ENCODE measurements around the gene HES6.

The HES6 gene

DNA sequence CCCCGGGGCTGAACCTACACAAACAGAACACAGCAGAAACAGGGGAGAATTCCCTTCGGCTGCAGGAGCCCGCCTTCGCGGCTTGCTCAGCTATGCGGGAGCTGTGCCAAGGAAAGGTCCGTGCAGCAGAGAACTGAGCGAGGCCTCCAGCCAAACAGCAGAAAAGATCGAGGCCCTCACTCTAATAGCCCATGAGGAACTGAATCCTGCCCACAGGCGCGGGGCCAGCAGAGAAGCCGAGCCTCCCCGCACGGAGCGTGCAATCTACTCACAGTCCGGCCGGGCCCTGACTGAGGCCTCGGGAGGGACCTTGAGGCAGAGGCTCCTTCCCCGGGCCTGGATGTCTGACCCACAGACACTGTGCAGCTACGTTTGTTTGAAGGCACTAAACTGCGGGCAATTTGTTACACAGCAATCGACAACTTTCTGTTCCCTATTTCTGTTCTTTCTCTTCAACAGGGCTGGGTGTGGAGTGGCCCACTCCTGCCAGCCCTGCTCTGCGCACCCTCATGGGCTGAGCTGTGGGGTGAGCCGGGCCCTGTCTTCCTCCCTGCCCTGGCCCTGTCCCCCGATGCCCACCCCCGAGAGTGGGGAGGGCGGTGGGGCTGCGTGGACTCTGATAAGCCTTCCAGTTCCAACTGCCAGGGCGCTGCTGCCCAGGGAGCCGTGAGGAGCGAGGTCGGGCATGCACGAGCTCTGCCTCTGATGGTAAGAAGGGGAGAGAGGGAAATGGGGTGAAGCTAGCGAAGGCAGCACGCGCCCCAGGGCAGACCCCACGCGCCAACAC lies 13.7 kb downstream of the HES6 start:
- H3K9me3 ChIP-seq, result no peaks in the 10 kb centered on the region
- DNase-seq, result no peak
- H3K27me3 ChIP-seq, result no peaks in the 10 kb centered on the region
- no peaks in the 10 kb centered on the region for H3K4me1 ChIP-seq
- TF ChIP-seq, protein P1, sequence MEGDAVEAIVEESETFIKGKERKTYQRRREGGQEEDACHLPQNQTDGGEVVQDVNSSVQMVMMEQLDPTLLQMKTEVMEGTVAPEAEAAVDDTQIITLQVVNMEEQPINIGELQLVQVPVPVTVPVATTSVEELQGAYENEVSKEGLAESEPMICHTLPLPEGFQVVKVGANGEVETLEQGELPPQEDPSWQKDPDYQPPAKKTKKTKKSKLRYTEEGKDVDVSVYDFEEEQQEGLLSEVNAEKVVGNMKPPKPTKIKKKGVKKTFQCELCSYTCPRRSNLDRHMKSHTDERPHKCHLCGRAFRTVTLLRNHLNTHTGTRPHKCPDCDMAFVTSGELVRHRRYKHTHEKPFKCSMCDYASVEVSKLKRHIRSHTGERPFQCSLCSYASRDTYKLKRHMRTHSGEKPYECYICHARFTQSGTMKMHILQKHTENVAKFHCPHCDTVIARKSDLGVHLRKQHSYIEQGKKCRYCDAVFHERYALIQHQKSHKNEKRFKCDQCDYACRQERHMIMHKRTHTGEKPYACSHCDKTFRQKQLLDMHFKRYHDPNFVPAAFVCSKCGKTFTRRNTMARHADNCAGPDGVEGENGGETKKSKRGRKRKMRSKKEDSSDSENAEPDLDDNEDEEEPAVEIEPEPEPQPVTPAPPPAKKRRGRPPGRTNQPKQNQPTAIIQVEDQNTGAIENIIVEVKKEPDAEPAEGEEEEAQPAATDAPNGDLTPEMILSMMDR (IDR thresholded peaks at IDR 0.05; ENCODE audit: low read depth, low read length), result no peak
- no peaks in the 10 kb centered on the region for H3K36me3 ChIP-seq
- no peak overlapping the region for H3K4me3 ChIP-seq (ENCODE audit: low read depth, low read length)

- TF ChIP-seq, protein P1 (IDR thresholded peaks at IDR 0.05; ENCODE audit: low read depth, low read length), result no peak
- Histone ChIP-seq H3K27me3 (no peaks in the 10 kb centered on the region), H3K36me3 (no peaks in the 10 kb centered on the region), H3K4me1 (no peaks in the 10 kb centered on the region), H3K9me3 (no peaks in the 10 kb centered on the region), H3K4me3 (ENCODE audit: low read depth, low read length) (no peak overlapping the region)
- no peak for DNase-seq
Measured at GRCh38 chr2:238225121-238225520, 14.7 kb downstream of the HES6 start.

GRCh38 chr2:238224356-238225035 lies 15.3 kb downstream of the HES6 start:
- Histone ChIP-seq H3K4me1 (no peaks in the 10 kb centered on the region), H3K4me3 (ENCODE audit: low read depth, low read length) (no peak overlapping the region), H3K9me3 (no peaks in the 10 kb centered on the region), H3K36me3 (no peaks in the 10 kb centered on the region), H3K27me3 (no peaks in the 10 kb centered on the region)
- DNase-seq, result no peak
- TF ChIP-seq, protein P1 (IDR thresholded peaks at IDR 0.05; ENCODE audit: low read depth, low read length), result no peak

DNA sequence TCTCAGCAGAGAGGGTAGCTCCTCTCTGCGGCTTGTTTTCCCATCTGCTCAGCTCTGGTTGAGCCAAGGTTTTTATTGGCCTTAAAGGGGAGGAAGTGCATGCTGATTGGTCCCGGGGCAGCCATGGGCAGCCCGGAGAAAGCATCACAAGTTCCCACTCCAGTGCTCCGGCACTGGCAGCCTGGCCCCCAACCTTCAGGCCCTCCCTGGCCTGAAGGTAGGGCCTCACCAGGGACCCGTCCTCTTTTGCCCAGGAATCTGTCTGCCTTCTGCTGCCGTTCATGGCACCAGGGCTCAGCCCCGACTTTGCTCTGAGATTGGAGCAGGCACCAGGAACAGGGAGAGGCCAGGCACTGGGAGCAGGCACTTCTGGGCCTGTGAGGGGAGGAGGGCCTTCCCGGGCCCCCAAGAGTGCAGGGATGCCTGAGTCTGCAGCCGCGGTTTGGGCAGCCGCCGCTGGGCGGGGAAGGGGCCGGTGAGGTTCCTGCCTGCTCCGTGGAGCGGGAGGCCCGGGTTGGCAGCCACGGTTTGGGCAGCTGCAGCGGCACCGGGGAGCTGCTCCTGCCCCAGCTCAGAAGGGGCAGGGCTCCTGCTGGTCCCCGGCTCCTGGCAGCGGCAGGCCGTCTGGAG lies 18.8 kb downstream of the HES6 start:
- TF ChIP-seq, protein P1 (IDR thresholded peaks at IDR 0.05; ENCODE audit: low read depth, low read length), result no peak
- Histone ChIP-seq H3K9me3 (no peaks in the 10 kb centered on the region), H3K4me1 (no peaks in the 10 kb centered on the region), H3K4me3 (ENCODE audit: low read depth, low read length) (no peak overlapping the region), H3K27me3 (no peaks in the 10 kb centered on the region), H3K36me3 (no peaks in the 10 kb centered on the region)
- DNase-seq, result no peak

DNA sequence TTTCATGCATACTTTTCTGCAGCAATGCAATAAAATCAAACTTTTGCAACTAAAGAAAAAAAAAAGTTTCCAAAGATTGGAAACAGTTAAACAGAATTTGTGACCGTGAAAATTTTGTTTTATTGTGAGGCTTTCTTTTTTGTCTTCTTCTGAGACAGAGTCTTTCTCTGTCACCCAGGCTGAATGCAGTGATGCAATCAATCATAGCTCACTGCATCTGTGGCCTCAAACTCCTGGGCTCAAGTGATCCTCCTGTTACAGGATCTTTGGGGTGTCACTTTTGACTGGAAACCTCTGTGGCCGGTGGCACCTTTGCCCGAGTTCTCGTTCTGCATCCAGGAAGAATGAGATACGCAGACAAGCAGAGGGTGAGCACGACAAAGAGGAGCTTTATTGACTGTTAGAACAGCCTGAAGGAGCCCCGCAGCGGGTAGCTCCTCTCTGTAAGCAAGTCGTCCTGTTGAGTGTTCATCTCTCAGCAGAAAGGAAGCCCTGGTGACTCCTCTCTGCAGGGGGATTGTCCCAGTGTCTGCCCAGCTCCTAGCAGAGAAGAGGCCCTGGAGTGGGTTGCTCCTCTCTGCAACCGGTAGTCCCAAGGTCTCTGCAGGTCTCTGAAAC lies 19.5 kb downstream of the HES6 start:
- TF ChIP-seq, protein P1 (IDR thresholded peaks at IDR 0.05; ENCODE audit: low read depth, low read length), result no peak
- Histone ChIP-seq H3K4me3 (ENCODE audit: low read depth, low read length) (no peak overlapping the region), H3K36me3 (no peaks in the 10 kb centered on the region), H3K9me3 (no peaks in the 10 kb centered on the region), H3K27me3 (no peaks in the 10 kb centered on the region), H3K4me1 (no peaks in the 10 kb centered on the region)
- DNase-seq, result no peak

Measured in BE2C (cell line).